GM18526 (cell line): ENCODE results near the gene FMN2.

Experiments
- POLR2A ChIP-seq: IDR thresholded peaks from 3 replicates; pipeline ENCODE4 v1.6.1; 2011; ENCODE audit not compliant: insufficient read length; ENCODE audit errors: extremely low read depth

FMN2 gene

DNA sequence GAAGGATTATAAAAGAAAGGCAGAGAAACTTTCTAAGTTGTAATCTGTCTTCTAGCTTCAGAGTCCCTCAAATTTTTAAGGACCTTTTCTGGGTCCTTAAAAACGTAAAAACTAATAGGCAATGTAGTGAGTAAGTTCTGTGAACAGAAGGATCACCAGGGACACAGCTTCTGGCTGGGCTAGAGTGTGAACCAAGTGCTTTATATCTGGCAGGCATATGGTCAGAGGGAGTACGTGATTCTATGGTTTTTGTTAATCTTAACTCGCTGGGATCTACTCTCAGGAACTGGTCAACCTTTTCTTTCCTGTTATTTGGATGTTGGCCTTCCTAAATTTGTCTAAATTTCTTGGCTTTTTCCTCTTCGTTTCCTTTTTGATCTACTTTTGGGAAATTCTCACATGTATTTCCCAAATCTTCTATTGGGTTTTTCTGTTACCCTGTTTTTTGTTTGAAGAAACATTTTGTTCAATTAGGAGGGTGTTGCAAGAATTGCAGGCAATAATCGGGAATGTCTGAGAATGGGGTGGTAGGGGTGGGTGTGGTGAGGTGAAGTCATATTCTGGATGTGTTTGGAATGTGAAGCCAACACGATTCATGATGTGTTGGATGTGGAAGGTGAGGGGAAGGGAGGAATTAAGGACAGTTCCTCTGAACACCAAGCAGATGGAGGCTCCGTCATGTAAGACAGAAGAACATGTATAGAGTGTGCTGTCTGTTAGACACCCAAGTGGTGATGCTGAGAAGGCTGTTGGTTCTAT, 193.2 kb downstream of the FMN2 start:
- no peak for TF ChIP-seq POLR2A

DNA sequence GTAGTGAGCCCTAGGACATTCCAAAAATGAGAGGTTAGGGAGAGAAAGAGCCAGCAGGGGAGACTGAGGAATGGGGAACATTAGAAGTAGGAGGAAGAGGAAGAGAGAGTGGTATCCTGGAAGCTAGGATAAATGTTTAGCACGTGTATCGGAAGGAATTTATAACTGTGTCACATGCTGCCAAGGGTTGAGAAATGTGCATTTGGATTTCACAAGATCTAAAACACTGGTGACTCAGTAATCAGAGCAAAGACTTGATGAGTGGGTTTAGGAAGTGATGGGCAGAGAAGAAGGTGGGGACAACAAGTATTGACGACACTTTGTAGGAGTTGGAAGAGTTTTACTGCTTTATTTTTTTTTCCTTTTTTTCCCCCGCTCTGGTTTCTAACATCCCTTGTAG, 193.9 kb downstream of the FMN2 start:
- no peak for TF ChIP-seq POLR2A

DNA sequence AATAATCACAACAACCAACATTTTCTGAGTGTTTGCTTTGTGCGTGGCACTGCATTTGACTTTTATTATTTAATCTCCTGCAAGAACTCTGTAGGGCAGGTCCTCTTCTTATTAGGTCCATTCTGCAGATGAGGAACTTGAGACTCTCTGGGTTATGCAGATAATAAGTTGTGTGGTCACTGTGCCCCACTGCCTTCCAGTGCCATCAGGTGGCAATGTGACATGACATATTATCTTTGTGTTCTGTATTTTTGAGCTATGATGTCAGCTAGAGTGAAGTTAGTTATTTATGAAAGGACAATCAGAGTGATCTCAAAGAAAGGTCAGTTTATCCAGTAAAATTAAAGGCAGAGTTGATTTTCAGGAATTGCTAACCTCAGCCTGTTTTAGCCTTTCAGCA, 196.0 kb downstream of the FMN2 start:
- TF ChIP-seq POLR2A = no peak

DNA sequence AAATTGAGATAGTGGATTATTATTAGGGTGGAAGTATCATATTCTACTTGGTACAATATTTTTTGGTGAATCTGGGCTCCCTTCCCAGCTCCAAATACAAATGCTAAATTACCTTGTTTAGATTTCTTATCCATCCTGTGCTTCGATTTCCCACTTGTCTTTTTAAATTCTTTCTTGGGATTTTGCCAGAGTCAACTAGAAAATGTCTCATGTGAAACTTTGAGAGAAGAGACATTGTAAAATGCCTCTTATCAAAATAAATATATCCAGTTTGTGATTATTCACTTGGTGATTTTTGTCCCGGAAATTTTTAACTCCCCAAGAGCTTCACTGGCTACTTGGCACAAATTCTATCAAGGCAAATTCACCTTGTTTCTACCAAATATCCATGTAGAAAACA, 202.0 kb downstream of the FMN2 start:
- no peak for TF ChIP-seq POLR2A

GRCh38 chr1:240294566-240294965, 202.9 kb downstream of the FMN2 start:
- no peak for TF ChIP-seq POLR2A

- TF ChIP-seq POLR2A = no peak
These were observed 204.1 kb downstream of the FMN2 start for GRCh38 chr1:240295811-240296210.

- no peak for TF ChIP-seq POLR2A
These were observed 212.8 kb downstream of the FMN2 start for GRCh38 chr1:240304466-240304865.

GRCh38 chr1:240306673-240307072, 215.0 kb downstream of the FMN2 start:
- no peak for TF ChIP-seq POLR2A

- no peak for TF ChIP-seq POLR2A
These were observed 216.4 kb downstream of the FMN2 start for GRCh38 chr1:240308096-240308495.

GRCh38 chr1:240309769-240310168, 218.1 kb downstream of the FMN2 start:
- no peak for TF ChIP-seq POLR2A

DNA sequence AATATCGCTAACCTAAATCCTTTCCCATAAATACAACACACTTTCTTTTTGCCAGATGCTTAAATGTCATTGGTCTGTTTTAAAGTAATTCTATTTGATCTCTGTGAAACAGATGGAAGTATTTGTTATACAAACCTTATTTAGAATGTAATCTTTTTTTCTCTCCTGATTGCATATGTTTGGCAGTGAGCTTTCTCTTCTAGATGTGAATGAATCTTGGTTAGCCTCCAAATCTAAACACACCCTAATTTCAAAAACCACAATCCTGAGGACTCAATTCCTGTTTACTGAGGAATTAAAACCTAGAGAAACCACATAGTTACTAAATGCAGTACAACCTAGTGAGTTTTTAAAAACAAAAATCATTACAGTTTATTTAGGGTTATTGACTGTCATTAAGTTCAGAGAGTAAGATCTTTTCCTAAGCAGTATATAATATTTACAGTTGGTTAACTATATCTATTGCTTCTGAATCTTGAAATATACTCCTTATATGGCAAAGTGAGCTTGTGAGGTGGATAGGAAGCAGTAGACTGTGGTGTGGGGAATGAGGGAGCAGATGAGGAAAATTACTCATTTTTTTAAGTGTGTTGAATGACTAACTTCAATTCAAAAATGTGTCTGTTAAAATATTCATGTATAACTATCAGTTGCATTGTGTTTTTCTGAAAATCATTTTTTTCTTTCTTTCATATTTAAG, 218.7 kb downstream of the FMN2 start:
- no peak for TF ChIP-seq POLR2A

DNA sequence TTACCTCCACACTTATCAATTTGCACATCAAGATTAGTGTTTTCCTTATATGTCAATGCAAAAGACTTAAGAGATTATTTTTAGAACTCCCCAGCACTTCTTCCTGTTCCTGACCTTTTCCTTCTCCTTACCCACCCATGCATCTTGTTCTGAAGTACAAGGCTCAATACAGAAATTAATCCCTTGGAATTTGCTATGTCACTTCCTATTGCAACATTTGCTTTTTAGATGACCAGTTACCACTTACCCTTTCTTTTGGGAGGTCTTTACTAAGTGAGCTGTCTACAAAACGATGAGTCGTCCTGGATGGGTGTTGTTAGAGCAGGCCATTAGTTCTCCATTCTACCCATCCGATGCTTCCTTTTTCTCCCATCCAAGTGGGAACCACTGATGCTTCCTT, 221.2 kb downstream of the FMN2 start:
- no peak for TF ChIP-seq POLR2A

DNA sequence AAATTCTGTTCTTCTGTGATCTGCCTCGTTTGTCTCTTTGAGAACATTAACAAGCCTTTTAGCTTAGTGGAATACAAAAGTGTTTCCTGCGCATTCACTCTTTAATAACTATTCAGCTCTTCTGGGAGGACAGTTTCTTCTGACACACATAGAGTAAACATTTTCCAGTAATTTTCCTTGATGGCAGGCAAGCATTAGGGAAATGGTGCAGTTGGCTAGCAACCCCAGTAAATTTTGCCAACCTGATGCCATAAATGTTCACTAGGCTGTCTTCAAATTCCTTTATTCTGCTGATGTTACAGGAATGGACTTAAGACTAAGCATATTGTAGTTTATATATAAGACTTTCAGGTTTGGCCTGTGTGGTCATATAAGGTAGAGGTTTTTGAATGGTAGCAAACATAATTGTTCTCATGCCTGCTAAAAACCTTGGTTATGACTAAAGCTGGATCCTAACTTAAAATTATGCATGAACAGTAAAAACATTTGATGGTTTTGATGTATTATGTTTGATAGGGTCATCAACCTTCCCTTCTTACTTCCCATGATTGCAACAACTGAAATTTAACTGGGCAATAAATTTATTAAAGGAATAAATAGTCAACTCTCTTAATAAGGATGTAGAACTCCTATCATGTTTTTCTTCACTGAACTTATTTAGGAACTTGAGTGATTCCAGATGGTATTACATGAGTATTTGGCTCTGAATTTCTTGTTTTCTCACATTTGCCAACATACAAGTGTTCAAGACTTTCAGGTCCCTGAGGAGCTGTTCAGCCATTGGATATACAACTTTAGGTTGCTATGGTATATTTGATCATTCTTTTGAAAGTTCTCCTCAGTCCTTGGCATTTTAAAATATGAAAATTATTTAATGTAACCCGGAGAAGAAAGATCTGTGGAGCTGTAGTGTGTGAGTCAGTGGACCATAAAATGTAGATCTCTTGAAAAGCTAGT, 223.4 kb downstream of the FMN2 start:
- TF ChIP-seq POLR2A = no peak

GRCh38 chr1:240319998-240320397, 228.3 kb downstream of the FMN2 start:
- no peak for TF ChIP-seq POLR2A

GRCh38 chr1:240320659-240321058, 229.0 kb downstream of the FMN2 start:
- TF ChIP-seq POLR2A = no peak

GRCh38 chr1:240322943-240323342, 231.3 kb downstream of the FMN2 start:
- no peak for TF ChIP-seq POLR2A

DNA sequence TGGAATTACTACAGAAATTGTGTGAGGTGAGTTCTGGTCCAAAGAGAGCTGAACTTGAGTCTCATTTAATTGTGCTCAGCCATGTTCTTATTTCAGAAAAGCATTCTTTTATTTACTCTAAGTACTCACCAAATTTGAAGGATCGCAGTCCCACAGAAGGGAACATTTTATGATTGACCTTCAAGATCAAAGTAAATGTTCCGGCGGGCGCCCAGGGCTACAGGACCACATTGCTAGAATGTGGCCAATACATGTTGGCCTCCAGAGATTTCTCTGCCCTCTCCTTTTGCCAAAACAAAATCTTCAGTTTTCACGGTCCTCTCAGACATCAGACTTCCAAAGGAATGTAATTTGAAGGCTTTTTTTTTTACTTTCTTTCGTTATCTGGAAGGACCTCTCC, 237.8 kb downstream of the FMN2 start:
- TF ChIP-seq POLR2A = no peak
